Stimulated activated CD4-positive, alpha-beta T cell treated with anti-CD3 and anti-CD28 coated beads, TNF-alpha, amount 100 ng/mL, for 48 hours (primary cell): ENCODE measurements around the gene SPAG16.
"Not testable (repeated sequence)": the region's sequence is repeated elsewhere in the genome, so short reads cannot be mapped to it uniquely, and the experiment has no call there.

Source experiments
- DNase-seq, 3 donors: peaks; one replicate each; pipeline ENCODE4 v3.0.0-alpha.2; 2020; ENCODE audit warnings: low read depth in 3 of 3

SPAG16 gene

DNA sequence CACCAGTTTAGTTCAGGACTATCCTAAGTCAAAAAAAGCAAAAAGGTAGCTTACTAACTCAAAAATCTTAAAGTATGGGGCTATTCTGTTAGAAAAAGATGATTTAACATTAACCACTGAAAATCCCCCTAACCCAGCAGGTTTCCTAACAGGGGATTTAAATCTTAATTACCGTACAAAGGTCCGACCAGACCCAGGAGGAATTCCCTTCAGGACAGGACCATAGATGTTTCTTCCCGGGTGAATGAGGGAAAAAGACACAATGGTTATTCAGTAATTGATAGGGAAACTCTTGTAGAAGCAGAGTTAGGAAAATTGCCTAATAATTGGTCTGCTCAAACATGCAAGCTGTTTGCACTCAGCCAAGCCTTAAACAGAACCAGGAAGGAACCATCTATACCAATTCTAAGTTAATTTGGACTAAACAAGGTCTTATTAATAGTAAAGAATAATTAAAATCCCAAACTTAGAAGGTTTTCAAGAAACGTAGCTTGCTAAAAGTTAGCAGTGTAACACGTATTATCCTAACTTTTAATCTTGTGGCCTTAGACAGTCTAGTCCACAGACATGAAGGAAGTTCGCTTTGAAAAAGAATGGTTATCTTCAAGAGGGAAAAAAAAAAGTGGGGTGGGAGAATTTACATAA is 124.3 kb downstream of the SPAG16 start:
- DNase-seq, result not testable (repeated sequence)

DNA sequence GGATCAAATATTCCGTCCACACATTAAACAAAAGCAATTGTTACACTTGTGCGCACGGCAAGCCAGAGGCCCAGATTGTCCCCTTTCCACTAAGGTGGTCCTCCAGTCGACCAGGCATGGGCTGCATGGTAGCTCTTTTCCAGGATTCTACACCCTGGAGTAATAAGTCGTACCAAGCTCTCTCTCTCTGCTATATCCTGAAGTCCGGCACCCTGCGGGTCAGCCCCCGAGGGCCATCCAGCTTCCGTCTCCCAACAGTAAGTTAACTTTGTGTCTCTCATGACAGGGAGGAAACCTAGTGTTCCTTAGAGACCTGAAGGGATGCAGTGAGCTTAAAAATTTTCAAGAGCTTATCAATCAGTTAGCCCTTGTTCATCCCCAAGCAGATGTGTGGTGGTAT is 126.4 kb downstream of the SPAG16 start:
- DNase-seq, result not testable (repeated sequence)

DNA sequence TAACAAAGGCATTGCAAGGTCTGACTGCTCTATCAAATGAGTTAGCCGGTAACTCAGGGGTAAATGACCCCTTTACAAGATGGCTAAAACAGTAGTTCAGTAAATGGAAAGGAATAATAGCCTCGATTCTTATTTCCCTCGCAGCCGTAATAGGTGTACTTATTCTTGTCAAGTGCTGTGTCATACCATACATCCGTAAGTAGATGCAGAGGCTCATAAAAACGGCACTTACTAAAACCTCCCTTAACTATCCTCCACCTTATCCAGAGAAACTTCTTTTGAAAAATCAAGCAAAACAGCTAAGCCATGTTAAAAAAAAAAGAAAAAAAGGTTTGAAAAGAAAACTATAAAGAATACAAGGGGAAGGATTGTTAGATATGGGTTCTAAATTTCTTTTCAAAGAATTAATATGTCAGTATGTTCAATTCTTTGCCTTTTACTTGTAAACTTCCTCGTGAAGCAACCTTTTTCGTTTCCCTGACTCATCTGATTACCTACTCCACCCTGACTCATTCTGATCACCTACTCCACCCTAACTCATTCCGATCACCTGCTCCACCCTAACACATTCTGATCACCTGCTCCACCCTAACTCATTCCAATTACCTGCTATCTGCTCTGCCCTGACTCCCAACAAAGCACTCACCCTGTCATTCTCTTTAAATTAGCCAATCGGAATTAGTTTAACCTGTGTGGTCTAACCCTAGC is 127.5 kb downstream of the SPAG16 start:
- DNase-seq, result no peak

DNA sequence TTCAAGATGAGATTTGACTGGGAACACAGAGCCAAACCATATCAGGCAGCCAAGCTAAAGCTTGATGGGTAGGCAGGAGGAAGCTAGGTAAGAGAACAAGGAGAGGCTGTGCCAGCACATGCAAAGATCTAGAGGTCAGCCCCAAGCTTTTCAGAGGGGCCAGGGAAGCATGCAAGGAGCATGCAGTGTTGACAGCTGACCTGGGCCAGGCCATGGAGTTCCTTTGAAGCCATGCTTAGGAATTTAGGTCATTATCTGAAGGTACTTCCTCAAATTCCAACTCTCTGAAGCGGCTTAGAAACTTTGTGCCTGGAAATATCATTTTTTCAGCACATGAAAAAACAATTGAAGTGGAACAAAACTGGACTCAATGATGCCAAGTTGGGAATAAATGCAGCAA is 130.8 kb downstream of the SPAG16 start:
- DNase-seq, result no peak

DNA sequence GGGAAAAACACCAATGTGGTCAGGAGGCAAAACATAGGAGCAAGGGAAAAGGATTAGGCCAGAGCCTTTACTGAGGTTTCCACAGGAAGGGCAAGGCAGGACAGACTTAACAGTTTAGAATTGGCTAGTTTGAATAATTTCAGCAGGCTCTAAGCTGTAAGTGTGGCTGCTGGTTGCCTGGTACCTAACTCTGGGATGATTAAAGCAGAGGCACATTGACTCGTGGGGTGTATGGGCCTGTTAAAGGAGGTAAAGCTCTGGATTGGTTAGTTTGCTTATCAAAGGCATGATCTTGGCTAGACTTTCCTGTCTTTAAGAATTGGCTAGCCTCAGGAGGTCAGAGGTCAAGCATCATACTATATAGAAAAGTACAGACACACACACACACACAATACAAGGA is 132.6 kb downstream of the SPAG16 start:
- no peak for DNase-seq

DNA sequence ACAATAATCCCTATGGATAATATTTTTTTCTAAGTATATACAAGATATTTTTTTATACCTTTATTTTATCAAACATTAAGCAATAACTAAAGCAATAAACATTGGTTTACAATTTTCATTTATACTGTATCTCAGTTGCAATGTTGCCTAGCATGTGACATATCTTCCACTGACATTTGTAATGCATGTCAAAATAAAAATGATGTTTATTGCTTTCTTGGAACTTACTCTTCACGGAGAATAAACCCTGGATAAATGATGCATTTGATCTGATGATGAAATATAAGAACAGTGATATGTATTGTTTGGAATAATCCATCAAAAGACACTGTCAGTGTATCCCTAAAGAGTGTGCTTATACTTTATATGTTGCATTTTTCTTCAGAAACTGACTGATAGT is 135.7 kb downstream of the SPAG16 start:
- no peak for DNase-seq

DNA sequence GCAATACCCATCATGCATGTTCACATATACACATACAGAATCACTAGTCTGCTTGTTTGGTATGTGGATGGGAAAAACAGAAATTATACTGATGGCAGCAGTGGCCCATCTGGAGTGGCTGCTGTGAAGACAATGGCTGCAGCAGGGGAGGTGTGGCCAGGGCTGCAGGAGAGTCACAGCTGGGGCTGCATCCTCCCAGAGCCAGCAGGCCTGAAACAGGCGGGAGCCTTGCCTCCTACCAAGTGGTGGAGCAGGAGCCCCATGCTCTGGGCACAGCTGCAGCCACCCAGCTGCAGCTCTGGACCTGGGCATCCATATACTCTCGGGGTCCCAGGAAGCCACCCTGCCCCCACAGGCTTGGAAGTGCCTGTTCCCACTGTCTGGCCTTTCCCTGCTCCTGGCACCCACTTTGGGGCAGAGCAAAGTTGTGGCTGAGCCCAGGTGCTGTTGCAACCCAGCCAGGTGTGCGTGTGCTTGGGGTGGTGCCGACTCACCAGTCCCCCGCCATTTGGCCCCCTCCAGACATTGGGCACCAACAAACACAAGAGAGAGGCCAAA is 136.6 kb downstream of the SPAG16 start:
- no peak for DNase-seq

DNA sequence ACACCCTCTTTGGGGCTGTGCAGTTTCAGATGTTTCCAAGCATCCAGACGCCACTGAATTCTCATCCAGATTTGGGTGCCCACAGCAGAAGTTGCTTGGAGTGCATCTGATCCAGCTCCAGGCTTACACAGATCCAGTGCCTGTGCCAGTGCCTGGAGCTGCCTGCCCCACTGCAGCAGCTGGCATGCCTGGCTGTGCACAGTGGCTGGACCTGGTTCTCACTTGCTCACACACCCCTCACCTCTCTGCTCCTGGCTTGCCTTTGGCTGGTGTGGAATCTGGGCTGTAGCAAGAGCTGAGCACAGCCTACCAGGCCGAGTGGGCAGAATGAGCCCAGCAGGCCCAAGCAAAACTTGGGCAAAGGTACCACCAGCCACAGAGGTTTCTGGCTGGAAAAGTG is 137.9 kb downstream of the SPAG16 start:
- DNase-seq, result no peak

DNA sequence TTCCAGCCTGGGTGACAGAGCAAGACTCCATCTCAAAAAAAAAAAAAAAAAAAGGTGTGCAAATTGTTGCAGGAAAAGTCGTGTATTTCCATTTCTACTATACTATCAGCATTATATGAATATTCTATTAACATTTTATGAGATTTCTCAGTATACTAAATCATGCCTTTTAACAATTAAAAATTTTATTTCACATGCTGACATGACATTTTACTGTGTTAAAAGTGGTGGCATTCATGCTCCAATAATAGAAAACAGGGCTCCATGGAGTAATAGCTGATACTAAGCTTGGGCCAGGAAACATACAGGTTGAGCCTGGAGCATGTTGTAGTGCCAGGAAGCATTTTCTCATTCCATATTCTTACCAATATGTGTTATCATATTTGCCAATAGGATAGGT is 141.4 kb downstream of the SPAG16 start:
- DNase-seq, result no peak

DNA sequence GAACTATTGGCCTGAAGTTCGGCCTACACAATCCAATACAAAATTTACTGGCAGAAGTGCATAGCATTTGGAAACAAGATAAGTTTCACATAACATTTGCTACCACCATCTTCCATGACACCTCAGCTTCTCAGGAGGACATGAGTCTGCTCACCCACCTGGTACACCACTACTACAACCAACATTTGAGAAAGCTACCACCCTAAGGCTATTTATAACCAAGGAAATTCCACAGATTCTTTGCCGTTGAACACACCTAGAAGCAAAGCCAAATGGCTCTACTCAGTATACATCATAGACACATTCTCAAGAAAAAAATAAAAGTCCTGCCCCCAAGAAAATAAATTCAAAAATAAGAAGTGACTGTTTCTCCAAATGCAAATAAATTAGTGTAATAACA is 145.3 kb downstream of the SPAG16 start:
- DNase-seq, result no peak

DNA sequence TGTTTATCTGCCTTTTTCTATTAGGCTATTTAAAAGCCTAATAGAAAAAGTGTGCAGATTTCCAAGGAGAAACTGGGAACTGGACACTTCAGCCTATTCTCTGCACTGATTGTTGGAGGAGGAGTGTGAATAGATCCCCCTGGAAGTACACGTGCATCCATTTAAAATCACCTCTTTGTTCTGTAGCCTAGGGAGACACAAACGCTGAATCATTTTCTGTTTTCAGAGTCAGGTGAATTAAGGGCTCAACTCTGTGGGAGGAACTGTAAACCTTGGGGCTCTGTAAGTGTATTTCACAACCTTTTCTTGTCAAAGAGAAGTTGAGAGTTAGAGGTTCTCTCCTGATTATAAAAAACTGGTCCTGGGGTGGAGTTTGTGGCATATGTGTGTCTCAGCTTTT is 159.7 kb downstream of the SPAG16 start:
- no peak for DNase-seq

DNA sequence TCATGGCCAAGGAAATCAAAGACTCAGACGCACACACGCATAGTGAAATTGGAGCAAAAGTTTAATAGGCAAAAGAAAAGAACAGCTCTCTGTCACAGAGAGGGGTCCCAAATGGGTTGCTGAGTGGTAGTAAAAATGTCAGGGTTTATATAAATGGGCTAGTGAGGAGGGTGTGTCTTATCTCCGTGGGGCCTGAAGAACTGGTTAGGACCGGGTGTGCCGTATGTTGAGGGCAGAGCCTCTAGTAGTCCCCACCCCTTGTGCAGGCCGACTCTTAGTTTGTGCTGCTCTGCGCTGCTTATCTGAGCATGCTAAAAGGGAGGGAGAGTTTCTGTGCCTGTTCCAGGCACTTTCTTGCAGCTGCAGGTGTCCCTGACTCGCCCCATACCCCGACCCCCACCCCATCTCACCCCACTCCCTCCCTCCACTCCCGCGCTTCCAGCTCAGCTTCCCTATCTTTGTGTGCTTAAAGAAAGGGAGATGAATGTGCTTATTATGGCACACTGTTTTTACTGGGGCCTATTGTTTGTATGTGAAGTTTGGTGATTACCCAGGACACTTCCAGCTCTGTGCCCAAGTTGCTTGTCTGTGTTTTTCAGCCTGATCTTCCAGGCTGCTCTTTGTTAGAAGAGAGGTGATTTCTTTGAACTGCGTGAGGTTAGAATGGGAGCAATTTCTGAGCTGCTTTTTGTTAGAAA is 167.4 kb downstream of the SPAG16 start:
- DNase-seq, result no peak

DNA sequence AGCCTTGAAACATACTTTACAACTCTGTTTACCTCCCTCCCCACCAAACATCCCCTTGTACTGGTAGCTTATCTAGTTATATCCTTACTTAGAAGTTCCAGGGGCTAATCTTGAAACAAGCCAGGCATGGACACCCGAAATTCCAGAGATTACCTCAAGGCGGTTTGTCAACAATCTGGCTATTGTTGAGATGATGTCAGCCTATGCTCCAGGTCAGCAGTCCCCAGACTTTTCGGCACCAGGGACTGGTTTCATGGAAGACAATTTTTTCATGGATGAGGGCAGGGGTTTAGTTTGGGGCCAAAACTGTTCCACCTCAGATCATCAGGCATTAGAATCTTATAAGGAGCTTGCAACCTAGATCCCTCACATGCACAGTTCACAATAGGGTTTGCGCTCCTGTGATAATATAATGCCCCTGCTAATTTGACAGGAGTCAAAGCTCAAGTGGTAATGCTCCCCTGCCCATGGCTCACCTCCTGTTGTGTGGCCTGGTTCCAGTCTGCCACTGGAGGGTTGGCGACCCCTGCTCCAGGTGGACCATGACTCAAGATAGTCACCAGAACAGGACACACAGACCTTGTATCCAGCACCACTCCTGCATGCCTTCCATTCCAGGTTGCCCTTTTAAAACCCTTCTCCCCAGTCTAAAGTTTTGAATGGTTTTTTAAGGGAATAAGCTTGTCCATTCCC is 171.2 kb downstream of the SPAG16 start:
- no peak for DNase-seq

DNA sequence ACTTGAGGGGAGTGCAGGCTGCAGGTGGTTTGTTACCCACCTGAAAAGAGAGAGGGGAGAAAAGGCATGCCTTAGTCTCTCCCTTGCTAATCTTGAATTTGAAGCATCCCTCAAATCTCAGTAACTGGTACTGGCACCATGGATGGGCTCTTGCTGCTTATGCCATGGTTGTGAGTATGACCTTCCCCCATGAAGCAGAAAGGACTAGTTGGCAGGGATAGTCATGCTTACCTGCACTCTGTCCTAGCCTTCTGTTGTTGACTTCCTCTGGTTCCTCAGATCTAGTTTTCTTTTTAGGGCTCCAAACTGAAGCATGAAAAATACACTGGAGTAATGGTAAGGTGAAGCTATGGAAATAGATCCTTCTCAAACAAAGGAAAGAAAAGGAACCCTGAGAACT is 191.2 kb downstream of the SPAG16 start:
- no peak for DNase-seq

DNA sequence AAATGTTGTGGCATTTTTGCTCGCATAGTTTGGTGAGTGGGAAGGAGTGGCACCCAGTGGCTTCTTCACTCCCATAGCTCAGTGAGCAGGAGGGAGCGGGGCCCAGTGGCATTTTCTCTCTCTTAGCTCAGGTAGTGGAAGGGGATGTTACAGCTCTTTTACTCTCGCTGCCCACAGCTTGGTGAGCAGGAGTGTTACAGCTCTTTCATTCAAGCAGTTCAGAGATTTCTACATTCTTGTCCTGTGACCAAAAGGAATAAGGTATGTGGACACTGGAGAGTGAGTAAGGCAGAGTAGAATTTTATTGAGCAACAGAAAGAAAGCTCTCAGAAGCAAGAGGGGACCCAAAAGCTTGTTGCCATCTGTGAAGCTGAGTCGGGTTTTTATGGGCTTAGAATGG is 192.4 kb downstream of the SPAG16 start:
- DNase-seq, result no peak

DNA sequence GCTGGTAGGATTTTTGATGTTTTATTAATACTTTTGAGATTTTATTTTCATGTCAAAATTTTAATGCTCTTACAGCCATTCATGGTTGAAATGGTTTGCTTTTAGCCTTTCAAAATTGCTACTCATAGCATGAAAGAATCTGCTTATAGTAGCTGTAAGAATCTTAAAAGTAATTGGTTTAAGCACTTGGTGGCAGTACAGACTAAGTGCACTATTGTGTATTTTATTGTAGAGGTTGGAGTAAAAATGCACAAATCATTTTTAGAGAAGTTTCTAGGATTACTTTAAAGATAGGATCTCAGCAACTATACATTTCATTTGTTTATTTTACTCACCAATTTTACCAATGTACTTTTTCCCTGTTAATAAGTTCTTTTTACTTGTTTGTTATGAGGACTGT is 205.8 kb downstream of the SPAG16 start:
- no peak for DNase-seq

DNA sequence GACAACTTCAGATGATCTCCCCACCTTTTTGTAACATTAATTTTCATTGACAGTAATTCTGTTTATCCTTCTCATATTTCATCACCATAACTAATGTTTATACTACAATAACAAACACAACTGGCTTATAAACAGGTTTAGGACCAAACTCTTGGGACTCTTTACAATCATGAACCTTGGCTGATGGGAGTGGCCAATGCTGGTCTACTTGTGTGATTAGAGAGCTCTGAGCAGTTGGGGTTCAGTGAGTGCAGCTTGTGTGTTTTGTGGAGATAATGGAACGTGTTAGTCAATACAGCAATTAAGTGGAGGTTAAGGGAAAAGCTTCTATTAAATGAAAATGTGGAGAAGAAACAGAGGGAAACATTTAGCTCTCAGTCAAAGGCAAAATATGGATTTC is 207.1 kb downstream of the SPAG16 start:
- no peak for DNase-seq

DNA sequence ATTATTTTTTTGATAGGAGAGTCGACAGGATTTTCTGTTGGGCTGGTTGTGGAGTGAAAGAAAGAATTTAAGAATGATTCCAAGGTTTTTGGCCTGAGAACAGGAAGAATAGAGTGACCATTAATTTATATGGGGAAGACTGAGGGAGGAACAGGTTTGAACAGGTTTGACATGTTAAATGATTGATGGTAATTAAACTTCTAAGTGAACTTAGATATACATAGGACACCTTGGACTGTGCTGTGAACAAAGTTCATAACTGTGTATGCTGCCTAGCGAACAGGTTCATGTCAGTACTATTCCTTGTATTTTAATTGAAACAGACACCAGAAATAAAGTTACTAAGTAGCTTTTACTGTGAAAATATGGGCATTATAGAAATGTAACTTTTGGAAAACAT is 212.0 kb downstream of the SPAG16 start:
- no peak for DNase-seq

DNA sequence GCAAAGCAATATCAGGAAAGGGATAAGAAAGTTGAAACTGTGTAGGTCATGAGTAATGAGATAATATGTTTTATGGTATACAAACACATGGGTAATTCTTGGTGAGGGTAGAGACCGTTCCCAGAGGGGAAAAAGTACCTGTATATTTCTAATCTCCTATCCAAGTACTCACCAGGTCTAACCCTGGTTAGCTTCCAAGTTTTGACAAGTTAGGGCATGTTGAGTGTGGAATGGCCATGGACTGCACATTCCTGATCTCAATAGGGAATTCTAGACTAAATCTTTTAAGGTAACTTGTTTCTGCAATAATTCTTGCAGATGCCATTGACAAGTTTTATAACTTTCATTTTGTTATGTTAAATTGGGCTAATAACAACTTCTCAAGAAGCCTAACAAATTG is 216.6 kb downstream of the SPAG16 start:
- DNase-seq, result no peak

DNA sequence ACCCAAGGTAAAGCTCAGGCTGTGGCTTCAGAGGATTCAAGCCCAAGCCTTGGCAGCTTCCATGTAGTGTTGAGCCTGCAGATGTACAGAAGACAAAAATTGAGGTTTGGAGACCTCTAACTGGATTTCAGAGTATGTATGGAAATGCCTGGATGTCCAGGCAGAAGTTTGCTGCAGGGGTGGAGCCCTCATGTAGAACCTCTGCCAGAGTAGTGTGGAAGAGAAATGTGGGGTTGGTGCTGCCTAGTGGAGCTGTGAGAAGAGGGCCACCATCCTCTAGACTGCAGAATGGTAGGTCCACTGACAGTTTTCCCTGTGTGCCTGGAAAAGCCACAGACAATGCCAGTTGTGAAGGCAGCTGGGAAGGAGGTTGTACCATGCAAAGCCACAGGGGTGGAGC is 239.9 kb downstream of the SPAG16 start:
- no peak for DNase-seq

DNA sequence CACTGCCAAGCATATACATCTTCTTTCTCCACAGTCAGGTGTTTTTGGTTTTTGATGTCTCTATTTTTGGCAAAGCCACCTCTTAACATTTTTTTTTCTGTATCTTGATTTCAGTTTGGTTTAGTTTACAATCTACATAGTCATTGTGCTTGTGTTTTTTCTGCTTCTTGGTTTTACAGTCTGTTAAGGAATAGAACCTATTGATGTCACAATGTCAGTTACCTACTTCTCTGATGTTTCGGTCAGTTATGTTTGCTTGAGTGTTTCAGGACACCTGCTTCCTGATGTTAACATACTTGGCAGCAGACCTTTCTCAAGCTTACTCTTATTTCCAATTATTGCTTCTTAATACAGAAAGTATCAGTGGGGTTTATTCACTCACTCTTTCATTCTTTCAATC is 253.3 kb downstream of the SPAG16 start:
- no peak for DNase-seq

DNA sequence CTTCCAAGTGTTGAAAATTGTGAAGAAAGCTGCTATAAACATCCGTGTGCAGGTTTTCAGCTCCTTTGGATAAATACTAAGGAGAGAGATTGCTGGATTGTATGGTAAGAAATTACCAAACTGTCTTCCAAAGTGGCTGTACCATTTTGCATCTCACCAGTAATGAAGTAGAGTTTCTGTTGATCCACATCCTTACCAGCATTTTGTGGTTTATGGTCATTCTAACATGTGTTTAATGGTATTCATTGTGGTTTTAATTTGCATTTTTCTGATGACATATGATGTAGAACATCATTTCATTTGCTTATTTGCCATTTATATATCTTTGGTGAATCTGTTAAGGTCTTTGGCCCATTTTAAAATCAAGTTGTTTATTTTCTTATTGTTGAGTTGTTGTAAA is 260.7 kb downstream of the SPAG16 start:
- no peak for DNase-seq
